ENCODE results near the gene RTN4R.
"Not testable (repeated sequence)": the region's sequence is repeated elsewhere in the genome, so short reads cannot be mapped to it uniquely, and the experiment has no call there.

RTN4R gene

GRCh38 chr22:20307448-20308447 is 39.6 kb upstream of the RTN4R start:
- H3K9ac ChIP-seq (ENCODE audit: low read length); H3K9me2 ChIP-seq (ENCODE audit: low read depth, low read length); H3K4me1 ChIP-seq (ENCODE audit: insufficient read depth, low read length, severe bottlenecking); H3K4me3 ChIP-seq (ENCODE audit: low read depth, low read length, poor library complexity, severe bottlenecking); H3F3A ChIP-seq (ENCODE audit: insufficient read depth, low read length); H4K20me1 ChIP-seq (ENCODE audit: insufficient read depth, low read length); H3K27ac ChIP-seq (ENCODE audit: low read depth, low read length, poor library complexity, severe bottlenecking); H3K9me3 ChIP-seq (ENCODE audit: low read length); H3K27me3 ChIP-seq (ENCODE audit: insufficient read depth, low read length); H3K79me2 ChIP-seq (ENCODE audit: insufficient read depth, low read length); H3K36me3 ChIP-seq (ENCODE audit: insufficient read depth, low read length); H2AFZ ChIP-seq (ENCODE audit: low read length); H3K4me2 ChIP-seq (ENCODE audit: low read length): not testable (repeated sequence)

- H3F3A ChIP-seq (ENCODE audit: insufficient read depth, low read length); H3K27ac ChIP-seq (ENCODE audit: low read depth, low read length, poor library complexity, severe bottlenecking); H3K9me3 ChIP-seq (ENCODE audit: low read length); H3K36me3 ChIP-seq (ENCODE audit: insufficient read depth, low read length); H3K79me2 ChIP-seq (ENCODE audit: insufficient read depth, low read length); H2AFZ ChIP-seq (ENCODE audit: low read length); H3K4me2 ChIP-seq (ENCODE audit: low read length); H4K20me1 ChIP-seq (ENCODE audit: insufficient read depth, low read length); H3K27me3 ChIP-seq (ENCODE audit: insufficient read depth, low read length); H3K4me3 ChIP-seq (ENCODE audit: low read depth, low read length, poor library complexity, severe bottlenecking); H3K4me1 ChIP-seq (ENCODE audit: insufficient read depth, low read length, severe bottlenecking); H3K9me2 ChIP-seq (ENCODE audit: low read depth, low read length); H3K9ac ChIP-seq (ENCODE audit: low read length): not testable (repeated sequence)
Observed at GRCh38 chr22:20306646-20307447, 38.7 kb upstream of the RTN4R start.

- H3K27me3 ChIP-seq (ENCODE audit: insufficient read depth, low read length): no peaks in the 10 kb centered on the region
- H3K36me3 ChIP-seq (ENCODE audit: insufficient read depth, low read length): no peaks in the 10 kb centered on the region
- H3K4me2 ChIP-seq (ENCODE audit: low read length): no peak overlapping the region; the same call in 1 of the 2 replicates
- H3K9ac ChIP-seq (ENCODE audit: low read length): no peak overlapping the region
- no peaks in the 10 kb centered on the region for H3K9me2 ChIP-seq (ENCODE audit: low read depth, low read length)
- H3K9me3 ChIP-seq (ENCODE audit: low read length): no peaks in the 10 kb centered on the region
- H3K27ac ChIP-seq (ENCODE audit: low read depth, low read length, poor library complexity, severe bottlenecking): no peak overlapping the region
- no peaks in the 10 kb centered on the region for H4K20me1 ChIP-seq (ENCODE audit: insufficient read depth, low read length)
- no peaks in the 10 kb centered on the region for H3F3A ChIP-seq (ENCODE audit: insufficient read depth, low read length)
- H2AFZ ChIP-seq (ENCODE audit: low read length): no peak overlapping the region
- no peaks in the 10 kb centered on the region for H3K79me2 ChIP-seq (ENCODE audit: insufficient read depth, low read length)
- no peak overlapping the region for H3K4me3 ChIP-seq (ENCODE audit: low read depth, low read length, poor library complexity, severe bottlenecking)
- TF ChIP-seq EZH2 (IDR thresholded peaks at IDR 0.05; ENCODE audit: borderline replicate concordance, low read length) (no peak), CTCF (IDR thresholded peaks at IDR 0.05; ENCODE audit: low read length) (no peak)
- peaks cover 5% of the 10 kb centered on the region for H3K4me1 ChIP-seq (ENCODE audit: insufficient read depth, low read length, severe bottlenecking)
Observed at GRCh38 chr22:20305894-20306645, 38.0 kb upstream of the RTN4R start.

GRCh38 chr22:20305230-20305893 is 37.2 kb upstream of the RTN4R start:
- not testable (repeated sequence) for H3K4me3 ChIP-seq (ENCODE audit: low read depth, low read length, poor library complexity, severe bottlenecking); H3K4me2 ChIP-seq (ENCODE audit: low read length); H3K4me1 ChIP-seq (ENCODE audit: insufficient read depth, low read length, severe bottlenecking); H3K9ac ChIP-seq (ENCODE audit: low read length); H3K79me2 ChIP-seq (ENCODE audit: insufficient read depth, low read length); H3K27me3 ChIP-seq (ENCODE audit: insufficient read depth, low read length); H3K9me2 ChIP-seq (ENCODE audit: low read depth, low read length); H3K27ac ChIP-seq (ENCODE audit: low read depth, low read length, poor library complexity, severe bottlenecking); H3K9me3 ChIP-seq (ENCODE audit: low read length); H2AFZ ChIP-seq (ENCODE audit: low read length); H3K36me3 ChIP-seq (ENCODE audit: insufficient read depth, low read length); H4K20me1 ChIP-seq (ENCODE audit: insufficient read depth, low read length); H3F3A ChIP-seq (ENCODE audit: insufficient read depth, low read length)
